SH-SY5Y (cell line): ENCODE data around the gene CCDC97.

Experiments used
- GATA2 ChIP-seq: IDR thresholded peaks from 2 replicates; pipeline ENCODE4 v1.6.1; 2011; ENCODE audit warnings: mild to moderate bottlenecking, low read depth, low read length
- GATA3 ChIP-seq: IDR thresholded peaks from 2 replicates; pipeline ENCODE4 v1.6.1; 2011; ENCODE audit warnings: low read depth, mild to moderate bottlenecking, low read length, moderate library complexity

- TF ChIP-seq GATA3 (no peak), GATA2 (no peak)
Measured at GRCh38 chr19:41304706-41305483, 5.1 kb upstream of the CCDC97 start.
